Measurements from ENCODE around the gene HERC2.
"Not testable (repeated sequence)": the region's sequence is repeated elsewhere in the genome, so short reads cannot be mapped to it uniquely, and the experiment has no call there.

HERC2 gene

GRCh38 chr15:28289694-28290463 is 32.1 kb downstream of the HERC2 start:
- no peak overlapping the region for H3K4me3 ChIP-seq (ENCODE audit: low read length)
- TF ChIP-seq CTCF (conservative IDR thresholded peaks at IDR 0.05; ENCODE audit: low read length), result no peak
- DNase-seq (ENCODE audit: low read depth), result no peak

- H3K4me3 ChIP-seq (ENCODE audit: low read length); DNase-seq (ENCODE audit: low read depth): not testable (repeated sequence)
Observed at GRCh38 chr15:28288830-28289693, 32.9 kb downstream of the HERC2 start.

GRCh38 chr15:28286659-28287058 is 35.3 kb downstream of the HERC2 start:
- DNase-seq (ENCODE audit: low read depth); H3K4me3 ChIP-seq (ENCODE audit: low read length): not testable (repeated sequence)

GRCh38 chr15:28286031-28286430 is 35.9 kb downstream of the HERC2 start:
- no peak overlapping the region for H3K4me3 ChIP-seq (ENCODE audit: low read length)
- TF ChIP-seq CTCF (conservative IDR thresholded peaks at IDR 0.05; ENCODE audit: low read length), result no peak
- no peak for DNase-seq (ENCODE audit: low read depth)

GRCh38 chr15:28281876-28282275 is 40.1 kb downstream of the HERC2 start:
- no peak overlapping the region for H3K4me3 ChIP-seq (ENCODE audit: low read length)
- no peak for TF ChIP-seq CTCF (conservative IDR thresholded peaks at IDR 0.05; ENCODE audit: low read length)
- no peak for DNase-seq (ENCODE audit: low read depth)

- no peak for DNase-seq (ENCODE audit: low read depth)
- no peak for TF ChIP-seq CTCF (conservative IDR thresholded peaks at IDR 0.05; ENCODE audit: low read length)
- H3K4me3 ChIP-seq (ENCODE audit: low read length), result no peak overlapping the region
Observed at GRCh38 chr15:28274635-28275034, 47.3 kb downstream of the HERC2 start.

GRCh38 chr15:28273873-28274610 is 47.9 kb downstream of the HERC2 start:
- H3K4me3 ChIP-seq (ENCODE audit: low read length), result no peak overlapping the region
- DNase-seq (ENCODE audit: low read depth), result no peak
- no peak for TF ChIP-seq CTCF (conservative IDR thresholded peaks at IDR 0.05; ENCODE audit: low read length)

Measured in AG10803 (cell line).